ENCODE data around the gene RHBDF1.
A peak's percentile ranks its signal among the peaks of the same experiment; 100 is the strongest.

RHBDF1 gene

DNA sequence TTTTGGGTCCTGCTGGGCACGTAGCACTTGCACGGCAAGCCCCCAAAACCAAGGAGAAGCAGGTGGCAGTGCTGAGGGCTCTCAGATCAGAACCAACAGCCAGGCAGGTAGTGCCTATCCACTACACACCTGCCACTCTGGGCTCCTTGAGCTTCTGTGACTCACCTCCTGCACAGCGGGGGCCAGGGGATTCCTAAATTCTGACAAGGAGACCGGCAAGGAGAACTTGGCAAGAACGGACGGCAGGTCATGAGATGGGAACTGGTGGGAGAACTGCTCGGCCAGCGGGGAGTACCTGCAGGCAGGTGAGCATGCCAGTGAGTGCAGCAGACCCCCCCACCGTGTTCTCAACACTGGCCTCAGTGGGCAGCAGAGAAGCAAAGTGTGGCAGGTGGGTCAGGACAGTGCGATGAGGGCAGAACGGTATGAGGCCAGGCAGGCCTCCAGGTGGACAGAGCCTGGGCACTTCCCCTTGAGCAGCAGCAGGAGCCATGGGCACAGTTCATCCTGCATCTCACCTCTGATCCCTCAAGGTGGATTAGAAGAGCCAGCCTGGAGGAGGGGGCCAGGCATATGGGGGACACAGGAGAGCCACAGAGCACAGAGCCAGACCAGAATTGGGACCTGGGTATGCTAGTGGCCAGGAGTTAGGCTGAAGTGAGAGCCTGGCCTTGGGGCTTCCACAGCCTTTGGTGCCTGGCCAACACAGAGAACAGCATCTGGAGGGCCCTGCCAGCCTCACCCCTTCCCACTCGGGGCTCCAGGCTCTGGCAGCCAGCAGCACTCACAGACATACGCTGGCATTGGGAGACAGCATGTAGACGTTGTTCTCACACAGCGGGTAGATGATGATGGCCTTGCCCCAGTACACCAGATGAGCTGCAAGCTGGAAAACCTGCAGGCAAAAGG is 20.3 kb upstream of the RHBDF1 start:
- DNase-seq = peak in 4 of 56 donors; percentile 16 to 47 (median 26)

DNA sequence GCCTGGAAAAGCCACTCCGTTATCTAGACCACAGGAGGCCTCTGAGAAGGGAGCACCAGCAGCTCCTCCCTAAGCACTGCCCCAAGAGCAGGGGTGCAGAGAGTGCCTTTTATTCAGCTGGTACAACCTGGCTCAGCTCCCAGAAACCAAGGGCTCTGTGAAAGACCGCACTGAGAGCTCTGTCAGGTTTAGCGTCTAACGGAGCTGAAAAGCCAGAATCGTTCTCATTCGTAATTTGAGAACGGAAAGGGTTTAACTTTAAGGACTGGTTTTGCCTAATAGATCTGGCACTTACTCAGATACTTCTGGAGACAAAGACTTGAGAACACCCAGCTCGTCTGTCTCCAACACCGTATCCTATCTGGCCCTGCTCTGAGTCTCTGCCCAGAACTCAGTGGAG is 19.1 kb upstream of the RHBDF1 start:
- peak in 47 of 56 donors; percentile 14 to 86 (median 49) for DNase-seq

DNA sequence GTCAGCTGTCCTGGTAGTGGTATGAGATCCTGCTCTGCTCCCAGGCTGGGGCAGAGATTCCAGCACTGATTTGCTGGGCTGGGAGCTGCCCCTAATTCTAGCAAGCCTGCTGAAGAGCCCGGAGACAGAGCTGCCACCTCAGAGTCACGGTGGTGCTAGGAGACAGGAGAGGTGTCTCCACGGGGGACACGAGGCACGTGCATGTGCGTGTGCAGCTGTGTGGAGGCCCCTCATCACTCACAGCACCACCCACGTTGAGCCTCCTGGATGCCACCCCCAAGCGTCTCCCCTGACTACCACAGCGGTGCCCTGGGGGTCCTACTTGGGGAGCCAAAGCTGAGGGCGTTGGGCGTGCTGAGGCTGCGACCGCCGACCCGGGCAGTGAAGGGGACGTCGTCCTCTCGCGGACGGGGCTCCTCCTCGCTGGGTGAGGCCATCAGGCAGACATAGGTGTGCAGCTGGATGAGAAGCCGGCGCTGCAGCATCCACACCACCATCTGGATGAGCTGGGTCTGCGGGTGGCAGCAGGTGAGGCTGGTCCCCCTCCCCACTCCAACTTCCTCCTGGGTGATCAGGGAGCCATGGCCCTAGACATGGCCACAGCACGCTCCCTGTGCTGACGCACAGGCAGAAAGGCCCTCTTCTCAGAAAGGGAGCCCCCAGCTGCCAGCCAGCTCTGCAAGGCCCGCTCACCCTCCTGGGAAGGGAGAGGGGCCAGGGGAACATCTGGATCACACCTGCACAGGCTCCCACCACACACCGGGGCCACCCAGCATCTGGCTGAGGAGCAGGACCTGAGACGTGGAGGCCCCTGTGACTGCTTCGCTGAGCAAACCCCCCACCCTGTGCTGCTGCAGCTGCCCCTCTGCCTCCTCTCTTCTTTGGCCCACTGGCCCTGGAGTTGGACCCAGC is 17.2 kb upstream of the RHBDF1 start:
- peak in 7 of 56 donors; percentile 11 to 48 (median 27) for DNase-seq

DNA sequence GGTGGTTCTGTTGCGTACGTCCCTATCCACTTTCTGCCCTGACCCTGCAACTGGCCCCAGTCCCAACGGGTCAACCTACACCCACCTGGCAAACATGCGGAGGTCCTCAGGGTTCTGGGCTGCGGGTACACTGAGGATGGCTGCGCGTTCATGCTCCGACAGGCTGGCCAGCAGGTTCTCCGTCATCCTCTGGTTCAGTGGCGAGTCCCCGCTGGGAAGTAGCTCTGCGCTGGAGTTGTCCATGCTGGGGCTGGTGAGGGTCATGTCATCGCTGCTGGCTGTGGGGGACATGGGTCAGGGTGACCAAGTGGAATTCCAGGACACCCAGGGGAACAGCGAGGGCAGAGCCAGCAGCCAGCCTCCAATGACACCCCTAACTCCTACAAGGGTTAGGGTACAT is 16.2 kb upstream of the RHBDF1 start:
- no peak for DNase-seq

DNA sequence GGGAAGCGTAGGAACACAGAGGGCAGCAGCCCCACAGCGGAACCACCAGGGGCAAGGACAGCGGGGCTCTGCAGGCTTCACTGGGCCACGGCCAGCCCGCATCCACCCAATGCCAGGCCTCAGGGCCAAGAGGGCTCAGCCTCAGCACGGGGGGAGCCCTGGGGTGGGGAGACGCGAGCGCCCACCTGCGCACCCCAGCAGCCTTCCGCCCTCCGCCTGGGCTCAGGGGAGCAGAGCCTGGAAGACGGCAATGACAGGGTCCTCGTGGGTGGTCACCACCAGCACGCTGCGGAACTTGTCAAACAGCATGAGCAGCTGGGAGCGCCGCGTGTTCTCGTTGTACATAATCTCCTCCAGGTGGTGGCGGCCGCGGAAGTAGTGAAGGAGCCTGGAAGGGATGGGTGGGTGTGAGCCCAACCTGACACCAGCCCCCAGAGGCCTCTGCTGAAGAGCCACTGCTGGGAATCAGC is 14.1 kb upstream of the RHBDF1 start:
- DNase-seq = peak in 13 of 56 donors; percentile 12 to 67 (median 32)

DNA sequence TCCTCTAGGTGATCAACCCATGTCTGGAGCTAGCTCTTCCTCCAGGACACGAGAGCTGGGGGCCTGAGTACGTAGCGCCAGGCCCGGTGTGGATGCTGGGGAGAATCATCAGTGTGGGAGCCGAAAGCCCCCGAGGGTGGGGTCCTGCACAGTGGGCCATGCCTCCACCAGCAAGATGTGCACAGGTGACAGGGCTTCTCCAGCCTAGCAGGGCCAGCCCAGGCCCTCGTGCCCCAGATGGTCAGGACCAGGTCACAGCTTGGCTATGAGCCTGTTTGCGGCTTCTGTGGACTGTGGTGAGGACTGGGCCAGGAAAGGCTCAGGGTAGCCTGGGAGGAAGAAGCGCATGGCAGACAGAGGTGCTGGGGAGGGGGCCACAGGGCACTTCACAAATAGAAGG is 13.4 kb upstream of the RHBDF1 start:
- DNase-seq = no peak

DNA sequence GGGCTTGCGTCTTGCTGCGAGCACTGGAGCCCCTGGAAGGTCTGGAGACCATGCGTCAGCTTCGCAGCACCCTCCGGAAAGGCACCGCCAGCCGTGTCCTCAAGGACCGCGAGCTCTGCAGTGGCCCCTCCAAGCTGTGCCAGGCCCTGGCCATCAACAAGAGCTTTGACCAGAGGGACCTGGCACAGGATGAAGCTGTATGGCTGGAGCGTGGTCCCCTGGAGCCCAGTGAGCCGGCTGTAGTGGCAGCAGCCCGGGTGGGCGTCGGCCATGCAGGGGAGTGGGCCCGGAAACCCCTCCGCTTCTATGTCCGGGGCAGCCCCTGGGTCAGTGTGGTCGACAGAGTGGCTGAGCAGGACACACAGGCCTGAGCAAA is 13.0 kb upstream of the RHBDF1 start:
- DNase-seq = no peak

DNA sequence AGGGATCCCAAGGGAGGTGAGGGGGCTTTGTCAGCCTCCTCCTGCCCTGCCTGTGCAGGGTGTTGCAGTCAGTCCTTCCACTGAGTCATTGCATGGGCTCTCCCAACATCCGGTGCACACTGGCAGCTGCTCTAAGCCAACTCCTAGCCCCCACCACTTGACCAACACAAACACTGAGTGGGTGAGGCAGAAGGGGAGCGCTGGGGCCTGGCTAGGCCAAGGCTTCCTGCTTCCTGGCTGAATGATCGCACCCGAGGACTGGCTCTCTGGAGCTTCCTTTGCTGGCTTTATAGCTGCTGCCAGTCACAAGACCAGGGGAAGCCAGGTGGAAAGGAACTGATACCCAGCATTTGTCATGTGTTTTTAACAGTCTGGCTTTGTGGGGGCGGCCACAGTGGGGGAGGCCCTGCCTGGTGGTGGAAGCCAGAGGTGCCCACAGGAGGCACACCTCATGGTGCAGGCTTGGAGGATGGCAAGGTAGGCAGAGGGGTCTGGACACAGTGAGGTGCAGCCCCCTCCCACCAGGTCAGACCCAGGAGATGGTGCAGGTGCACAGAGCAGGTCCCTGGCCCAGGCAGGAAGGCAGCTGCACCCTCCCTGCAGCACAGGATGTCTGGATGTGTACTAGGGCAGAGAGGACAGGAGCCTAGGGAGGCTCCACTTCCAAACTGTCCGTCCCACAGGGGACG is 12.4 kb upstream of the RHBDF1 start:
- peak in 26 of 56 donors; percentile 10 to 63 (median 36) for DNase-seq

DNA sequence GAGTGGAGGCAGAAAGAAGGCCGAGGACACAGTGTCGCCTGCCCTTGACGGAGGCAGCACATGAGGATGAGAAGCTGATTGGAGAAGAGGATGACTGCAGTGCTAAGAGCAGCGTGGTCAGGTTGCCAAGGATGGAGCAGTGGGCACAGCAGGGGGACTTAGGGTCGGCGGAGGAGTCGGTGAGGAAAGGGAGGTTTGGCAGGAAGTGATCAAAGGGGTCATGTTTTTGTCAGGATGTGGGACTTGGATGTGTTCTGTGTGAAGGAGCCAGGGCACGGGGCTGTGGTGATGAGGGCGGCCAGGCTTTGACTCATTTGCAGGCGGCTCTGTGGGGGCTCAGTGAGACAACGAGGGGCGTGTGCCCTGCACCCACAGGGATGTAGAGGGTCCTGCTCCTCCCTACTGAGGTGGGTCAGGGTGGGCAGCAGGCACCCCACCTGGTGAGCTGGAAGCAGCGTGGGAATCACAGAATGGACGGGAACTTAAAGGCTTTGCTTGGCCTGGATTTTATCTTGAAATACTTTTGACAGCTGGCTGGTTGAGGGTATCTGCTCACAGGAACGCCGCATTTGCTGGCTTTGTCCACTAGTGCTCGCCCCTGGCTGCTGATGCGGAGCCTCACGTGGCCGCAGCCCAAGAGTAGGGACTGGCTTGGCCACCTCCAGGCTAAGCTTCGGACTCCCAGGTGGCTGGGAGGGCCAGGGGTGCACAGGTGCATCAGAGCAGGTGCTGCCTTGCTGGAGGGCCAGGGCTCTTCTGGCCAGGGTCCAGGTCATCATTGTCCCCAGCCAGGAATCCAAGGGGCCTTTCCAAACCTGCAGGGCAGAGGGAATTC is 11.6 kb upstream of the RHBDF1 start:
- no peak for DNase-seq

DNA sequence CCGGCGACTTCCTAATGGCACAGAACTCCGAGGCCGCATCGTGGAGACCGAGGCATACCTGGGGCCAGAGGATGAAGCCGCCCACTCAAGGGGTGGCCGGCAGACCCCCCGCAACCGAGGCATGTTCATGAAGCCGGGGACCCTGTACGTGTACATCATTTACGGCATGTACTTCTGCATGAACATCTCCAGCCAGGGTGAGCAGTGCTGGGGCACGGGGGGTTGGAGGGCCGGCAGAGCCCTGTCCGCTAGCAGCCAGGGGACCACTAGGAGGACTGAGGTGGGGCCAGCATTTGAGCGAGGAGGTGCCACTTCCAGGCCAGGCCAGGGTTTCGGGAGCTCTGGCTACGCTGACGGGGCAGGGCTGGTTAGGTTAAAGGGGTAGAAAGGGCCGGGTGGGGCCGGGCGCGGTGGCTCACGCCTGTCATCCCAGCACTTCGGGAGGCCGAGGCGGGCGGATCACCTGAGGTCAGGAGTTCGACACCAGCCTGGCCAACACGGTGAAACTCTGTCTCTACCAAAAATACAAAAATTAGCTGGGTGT is 10.7 kb upstream of the RHBDF1 start:
- DNase-seq = no peak

DNA sequence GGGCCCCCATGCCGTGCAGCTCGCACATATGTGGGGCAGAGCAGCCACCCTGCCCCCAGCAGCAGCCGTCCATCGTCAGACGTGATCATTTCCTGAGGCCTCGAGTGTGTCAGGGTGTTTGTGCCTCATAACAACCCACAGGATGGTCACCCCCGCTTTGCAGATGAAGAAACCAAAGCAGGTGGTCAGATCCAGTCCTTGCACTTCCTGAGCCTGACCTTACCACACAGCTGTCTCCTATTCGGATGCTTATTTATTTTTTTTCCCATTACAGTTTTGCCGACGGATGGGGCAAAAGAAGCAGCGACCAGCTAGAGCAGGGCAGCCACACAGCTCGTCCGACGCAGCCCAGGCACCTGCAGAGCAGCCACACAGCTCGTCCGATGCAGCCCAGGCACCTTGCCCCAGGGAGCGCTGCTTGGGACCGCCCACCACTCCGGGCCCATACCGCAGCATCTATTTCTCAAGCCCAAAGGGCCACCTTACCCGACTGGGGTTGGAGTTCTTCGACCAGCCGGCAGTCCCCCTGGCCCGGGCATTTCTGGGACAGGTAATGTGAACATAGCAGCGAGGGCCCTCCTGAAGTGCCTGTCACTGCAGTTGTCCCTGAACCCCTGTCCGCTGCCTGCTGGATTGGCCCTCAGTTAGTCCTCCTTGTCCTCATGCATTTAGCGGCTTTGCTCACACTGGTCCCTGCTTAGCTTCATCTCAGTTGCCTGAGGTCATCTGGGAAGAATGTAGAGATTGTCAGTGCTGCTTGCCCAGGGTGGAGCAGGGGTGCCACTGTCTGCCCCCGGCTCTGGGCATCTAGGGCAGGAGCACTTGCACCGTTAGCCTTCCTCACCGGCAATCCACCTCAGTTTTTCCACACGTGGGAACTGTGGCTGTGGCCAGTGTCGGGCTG is 7.0 kb upstream of the RHBDF1 start:
- DNase-seq = no peak

DNA sequence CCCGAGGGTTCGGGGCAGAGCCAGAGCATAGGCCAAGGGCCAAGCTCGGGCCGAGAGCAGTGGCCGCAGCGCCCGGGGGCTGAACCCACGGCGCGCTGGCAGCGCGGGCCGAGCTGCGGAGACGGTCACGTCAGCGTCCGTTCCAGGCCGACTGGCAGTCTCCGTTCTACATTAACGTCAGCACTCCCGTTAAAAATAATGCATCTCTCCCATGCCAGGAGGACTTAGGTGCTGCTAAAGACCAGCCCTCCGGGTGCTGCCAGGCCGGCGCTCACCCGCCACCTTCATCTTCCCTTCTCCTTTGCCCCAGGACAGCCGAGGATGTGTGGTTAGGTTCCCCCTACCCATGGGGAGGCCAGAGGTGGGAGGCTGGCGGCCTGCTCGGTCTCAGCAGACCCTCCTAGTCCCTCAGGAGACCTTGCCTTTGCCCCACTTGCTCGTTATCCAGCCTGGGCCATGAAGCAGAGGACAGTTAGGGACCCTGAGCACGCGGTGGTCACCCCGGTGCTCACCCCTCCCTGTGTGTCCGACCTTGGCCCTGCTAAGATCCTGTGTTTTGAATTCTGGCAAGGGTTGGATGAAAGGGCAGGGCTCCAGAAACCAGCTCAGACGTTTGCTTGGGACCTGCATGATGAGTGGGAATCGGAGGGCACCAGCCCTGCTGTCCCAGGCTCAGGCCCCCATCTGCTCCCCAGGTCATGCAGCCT is 6.2 kb upstream of the RHBDF1 start:
- DNase-seq = peak in 2 of 56 donors; percentile 34 to 38

DNA sequence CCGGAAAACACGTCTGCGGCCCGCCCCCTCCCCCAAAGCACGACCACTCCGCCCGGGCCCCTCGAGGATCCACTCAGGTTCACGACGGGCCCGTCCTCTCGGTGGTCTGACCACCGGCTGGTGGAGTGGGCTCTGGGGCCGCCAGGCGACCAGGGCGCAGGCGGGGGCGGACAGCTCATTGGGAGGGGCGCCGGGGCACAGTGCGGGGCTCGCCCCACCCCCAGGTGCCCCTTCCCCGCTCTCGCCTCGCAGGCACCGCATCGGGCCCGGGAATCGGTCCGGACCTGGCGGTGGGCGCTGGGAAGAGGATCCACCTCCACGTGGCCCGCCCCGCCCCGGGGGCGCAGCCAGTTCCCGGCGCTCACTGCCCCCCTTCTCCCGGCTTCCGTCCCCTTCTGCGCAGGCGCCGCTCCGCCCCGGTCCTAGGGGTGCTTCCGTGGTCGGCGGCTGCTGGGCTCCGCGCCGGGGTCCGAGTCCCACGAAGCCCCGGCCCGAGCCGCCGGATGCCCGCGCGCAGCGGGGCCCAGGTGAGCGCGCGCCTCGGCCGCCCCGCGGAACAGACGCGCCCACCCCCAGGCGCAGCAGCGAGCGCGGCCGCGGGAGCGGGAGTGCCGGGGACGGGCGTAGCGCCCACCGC is 5.5 kb upstream of the RHBDF1 start, which contains the start of gene MPG:
Gene MPG, plus strand, starts transcription at position 419 of the 637 bp plus-strand sequence. Its CDS starts 85 bp downstream, at position 504.
- peak in 54 of 56 donors; percentile 38 to 92 (median 74) for DNase-seq

DNA sequence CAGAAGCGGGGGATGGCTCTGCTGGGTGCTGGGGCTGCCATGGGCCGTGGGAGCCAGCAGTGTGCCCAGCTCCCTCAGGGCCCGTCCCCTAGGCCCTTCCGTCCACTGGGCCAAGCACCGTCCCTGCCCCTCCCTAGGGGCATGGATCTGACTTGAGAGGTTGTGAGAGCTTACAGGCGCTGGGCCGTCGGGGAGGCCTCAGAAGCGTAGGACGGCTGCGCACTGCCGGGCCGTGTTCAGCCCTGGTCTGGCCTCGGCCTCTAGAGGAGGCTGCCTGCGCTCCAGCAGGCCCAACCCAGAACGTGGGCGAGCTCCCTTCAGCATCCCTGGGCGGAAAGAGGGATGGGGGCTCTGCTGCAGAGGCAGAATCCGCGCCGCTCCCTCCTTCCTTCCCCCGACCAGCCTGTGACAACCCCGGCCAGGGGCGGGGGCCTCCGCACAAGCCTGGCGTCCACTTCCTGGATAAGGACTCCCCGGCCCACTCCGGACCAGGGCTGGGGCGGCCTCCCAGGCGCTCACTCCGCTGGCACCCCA is 4.9 kb upstream of the RHBDF1 start:
- DNase-seq = peak in 12 of 56 donors; percentile 22 to 65 (median 48)

DNA sequence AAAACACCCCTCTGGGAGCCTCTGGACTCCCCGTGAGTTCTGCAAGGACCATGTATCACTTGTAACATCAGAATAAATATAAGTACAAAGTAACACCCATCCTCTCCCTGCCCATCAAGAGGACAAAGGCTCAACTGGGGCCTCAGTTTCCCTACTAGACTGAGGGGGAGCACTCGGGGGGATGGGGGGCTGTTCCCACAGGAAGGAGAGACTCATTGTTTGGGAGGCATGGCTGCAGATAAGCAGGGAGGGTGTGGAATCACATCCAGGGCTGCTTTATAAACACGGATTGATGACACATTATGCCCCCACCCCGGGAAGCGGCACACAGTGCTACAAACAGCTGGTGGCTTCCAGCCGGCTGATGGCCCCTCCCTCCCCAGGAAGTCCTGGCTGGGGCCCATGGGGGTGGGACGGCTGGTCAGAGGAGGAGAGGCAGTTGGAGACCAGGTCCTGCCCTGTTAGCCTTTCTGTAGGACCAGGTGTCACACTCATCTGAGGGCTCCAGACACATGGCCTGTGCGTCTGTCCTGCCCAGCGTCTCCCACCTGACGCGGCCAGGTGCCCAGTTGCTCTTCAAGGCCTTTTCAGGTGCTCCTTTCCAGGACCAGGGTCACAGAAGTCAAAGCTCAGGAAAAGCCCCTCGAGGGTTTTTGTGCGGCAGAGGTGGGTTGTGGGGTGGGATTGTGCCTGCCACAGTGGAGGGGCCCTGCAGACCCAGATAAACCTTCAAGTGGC is 4.3 kb upstream of the RHBDF1 start:
- DNase-seq = peak in 11 of 56 donors; percentile 8 to 70 (median 26)

All from nucleus accumbens (tissue), 56 donors.